HG03354 (cell line): Measurements from ENCODE around the gene EXOC4.
"Not testable (repeated sequence)": the region's sequence is repeated elsewhere in the genome, so short reads cannot be mapped to it uniquely, and the experiment has no call there.

Experiments
- ATAC-seq: cut with Tn5 transposase; IDR thresholded peaks from one replicate; pipeline ENCODE4 v1.9.1; 2021; ENCODE audit warnings: mild to moderate bottlenecking; ENCODE audit not compliant: unreplicated experiment, poor library complexity, severe bottlenecking

The EXOC4 gene

DNA sequence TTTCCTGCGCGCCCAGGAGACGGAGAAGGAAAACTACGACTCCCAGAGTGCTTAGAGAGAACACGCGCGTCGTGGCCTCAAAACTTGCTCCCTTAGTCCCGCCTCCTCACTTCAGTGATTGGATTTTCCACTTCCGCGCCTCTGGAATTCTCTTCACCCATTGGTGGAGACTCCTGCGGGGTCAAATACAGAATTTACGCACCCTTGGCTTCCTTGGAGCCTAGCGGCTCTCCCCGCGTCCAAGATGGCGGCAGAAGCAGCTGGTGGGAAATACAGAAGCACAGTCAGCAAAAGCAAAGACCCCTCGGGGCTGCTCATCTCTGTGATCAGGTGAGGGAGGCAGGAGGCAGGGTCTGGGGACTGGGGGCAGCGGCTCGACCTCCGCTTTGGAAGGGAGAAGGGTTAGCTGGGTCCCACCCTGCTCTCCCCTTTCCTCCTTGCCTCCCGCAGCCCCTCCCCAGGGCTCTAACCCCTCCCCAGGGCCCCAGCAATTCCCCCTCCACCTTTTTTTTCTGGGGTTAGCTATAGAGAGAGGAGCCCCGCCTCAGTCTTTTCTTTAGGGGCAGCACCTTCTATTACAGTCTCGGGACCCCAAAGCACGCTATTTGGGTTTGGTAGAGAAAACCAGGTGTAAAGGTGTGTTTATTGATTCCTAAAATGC lies at the start of gene EXOC4:
Gene EXOC4 (plus strand): TSS at position 221 of the 661 bp plus-strand sequence.
- ATAC-seq: peak; percentile 98

DNA sequence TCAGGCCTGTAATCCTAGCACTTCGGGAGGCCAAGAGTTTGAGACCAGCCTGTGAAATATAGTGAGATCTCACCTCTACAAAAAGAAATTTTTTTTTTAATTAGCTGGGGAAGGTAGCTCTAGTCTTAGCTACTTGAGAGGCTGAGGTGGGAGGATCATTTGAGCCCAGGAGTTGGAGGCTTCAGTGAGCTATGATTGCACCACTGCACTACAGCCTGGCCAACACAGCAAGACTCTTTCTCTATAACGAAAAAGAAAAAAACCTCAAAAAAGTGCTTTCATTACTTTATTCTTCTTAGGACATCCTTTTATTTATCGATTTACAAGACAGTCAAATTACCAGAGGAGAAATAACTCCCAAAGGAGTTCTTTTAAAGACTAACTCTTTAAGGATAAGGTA lies 49.4 kb upstream of the EXOC4 start:
- no peak for ATAC-seq

DNA sequence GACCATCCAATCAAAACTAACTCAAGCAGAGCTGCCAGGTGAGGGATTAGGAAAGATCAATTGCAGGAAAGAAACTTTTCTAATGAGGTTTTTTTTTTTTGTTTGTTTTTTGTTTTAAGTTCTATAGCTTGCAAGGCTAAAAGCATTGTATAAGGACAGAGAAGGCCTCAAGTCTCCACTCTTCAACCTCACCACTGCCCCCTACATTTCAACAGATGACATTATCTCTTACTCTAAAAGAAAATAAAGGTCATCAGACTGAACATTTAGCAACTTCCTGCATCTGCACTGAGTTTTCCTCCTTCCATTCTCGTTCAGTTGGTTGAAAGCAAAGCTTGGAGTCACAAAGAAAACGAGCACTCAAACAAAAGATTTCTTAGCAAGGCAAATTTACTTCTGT lies 45.2 kb upstream of the EXOC4 start:
- no peak for ATAC-seq

DNA sequence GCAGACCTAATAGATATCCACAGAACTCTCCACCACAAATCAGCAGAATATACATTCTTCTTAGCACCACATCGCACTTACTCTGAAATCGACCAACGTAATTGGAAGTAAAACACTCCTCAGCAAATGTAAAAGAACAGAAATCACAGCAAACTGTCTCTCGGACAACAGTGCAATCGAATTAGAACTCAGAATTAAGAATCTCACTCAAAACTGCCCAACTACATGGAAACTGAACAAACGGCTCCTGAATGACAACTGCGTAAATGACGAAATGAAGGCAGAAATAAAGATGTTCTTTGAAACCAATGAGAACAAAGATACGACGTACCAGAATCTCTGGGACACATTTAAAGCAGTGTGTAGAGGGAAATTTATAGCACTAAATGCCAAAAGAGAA lies 42.1 kb upstream of the EXOC4 start:
- not testable (repeated sequence) for ATAC-seq

DNA sequence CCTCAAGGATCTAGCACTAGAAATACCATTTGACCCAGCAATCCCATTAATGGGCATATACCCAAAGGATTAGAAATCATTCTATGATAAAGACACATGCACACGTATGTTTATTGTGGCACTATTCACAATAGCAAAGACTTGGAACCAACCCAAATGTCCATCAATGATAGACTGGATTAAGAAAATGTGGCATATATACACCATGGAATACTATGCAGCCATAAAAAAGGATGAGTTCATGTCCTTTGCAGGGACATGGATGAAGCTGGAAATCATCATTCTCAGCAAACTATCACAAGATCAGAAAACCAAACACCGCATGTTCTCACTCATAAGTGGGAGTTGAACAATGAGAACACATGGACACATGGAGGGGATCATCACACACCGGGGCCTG lies 39.1 kb upstream of the EXOC4 start:
- not testable (repeated sequence) for ATAC-seq

DNA sequence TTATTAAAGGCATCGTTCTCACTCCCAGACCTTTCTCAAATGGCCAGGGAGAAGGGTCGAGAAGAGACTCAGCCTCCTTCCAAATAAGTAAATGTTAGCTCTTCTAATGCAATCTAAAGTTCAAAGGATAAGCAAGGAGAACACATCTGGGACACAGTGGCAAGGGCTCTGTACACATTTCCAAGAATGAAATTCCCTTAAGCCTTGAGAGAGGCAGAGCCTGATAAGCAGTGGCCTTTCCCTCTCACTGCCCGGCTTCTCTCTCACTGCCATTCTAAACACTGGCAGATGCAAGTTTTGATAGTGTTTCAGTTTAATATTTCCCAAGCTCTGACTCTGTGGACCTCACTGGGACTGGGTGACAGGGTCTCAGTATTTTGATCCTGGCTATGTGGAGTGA lies 35.1 kb upstream of the EXOC4 start:
- no peak for ATAC-seq

DNA sequence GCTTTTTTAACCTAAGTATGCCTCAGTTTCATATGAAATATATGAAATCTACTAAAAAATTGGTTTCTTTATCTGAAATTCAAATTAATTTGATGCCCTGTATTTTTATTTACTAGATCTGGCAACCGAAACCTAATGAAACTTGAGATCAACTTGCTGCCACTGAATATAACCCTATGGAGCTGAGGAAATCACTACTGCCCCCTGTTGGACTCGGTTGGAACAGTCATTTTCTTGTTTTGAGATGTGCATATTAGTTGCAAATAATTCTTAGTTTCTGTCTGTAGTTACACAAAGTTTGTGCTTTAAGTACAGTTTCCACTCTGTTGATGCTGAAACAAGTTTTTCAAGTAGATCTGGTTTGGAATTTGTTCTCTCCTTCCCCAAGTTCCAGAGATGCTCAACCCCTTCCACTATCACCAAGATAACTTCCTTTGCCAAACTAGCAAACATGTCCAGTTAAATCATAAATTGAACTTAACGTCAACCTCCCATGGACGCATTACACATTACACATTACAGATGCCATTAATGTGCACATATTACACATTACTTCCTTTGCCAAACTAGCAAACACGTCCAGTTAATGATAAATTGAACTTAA lies 22.2 kb upstream of the EXOC4 start:
- ATAC-seq: no peak

DNA sequence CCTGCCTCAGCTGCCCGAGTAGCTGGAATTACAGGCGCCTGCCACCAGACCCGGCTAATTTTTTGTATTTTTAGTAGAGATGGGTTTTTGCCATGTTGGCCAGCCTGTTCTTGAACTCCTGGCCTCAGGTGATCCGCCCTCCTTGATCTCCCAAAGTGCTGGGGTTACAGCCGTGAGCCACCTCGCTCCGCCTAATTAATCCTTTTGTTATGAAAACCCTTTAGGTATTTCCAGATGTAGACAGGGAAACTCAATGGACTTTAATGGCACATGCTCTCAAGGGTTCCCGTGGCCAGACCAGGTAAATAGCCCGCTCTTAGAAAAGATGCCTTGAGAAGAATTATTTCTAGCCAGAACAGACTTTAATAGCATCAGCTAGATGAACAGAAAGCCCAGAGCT lies 19.7 kb upstream of the EXOC4 start:
- ATAC-seq: no peak

DNA sequence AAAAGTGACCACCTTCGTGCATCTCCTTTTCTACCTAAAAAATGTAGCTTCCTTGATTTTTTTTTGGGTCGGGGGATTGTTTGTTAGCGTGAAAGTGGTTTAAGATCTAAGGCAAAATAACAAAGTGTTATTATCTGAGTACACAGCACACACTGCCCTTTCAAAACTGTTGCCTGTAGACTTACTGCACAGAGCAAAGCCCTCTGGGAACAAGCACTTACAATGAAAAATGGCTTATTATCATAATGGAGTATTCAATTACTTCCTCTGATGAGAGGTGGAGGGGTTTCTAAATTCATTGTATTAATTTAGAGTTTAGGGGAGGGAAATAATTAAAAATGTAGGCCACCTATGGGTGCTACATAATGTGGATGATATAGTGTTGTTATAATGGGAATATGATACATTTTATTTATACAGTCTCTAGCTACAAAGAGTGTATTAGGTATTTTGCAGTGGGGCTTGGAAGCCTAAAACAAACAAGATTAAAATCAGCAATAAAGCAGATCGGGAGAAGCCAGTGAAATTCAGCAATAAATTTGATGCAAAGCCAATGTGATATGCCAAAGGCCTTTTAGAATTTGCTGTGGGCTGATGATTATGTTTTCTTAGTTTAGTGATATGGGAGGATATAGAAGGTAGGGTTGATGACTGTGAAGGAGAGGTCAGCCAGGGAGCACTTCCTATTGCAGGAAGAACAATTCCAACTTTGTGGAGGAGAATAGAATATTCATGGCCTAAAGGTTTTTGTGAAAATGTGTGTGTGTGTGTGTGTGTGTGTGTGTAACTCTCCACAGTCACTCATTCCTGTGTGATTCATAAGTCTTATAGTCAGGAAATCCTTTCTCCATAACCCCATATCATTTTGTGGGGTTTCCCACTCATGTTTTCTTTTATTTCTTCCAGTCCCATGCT lies 17.7 kb upstream of the EXOC4 start:
- ATAC-seq: no peak

DNA sequence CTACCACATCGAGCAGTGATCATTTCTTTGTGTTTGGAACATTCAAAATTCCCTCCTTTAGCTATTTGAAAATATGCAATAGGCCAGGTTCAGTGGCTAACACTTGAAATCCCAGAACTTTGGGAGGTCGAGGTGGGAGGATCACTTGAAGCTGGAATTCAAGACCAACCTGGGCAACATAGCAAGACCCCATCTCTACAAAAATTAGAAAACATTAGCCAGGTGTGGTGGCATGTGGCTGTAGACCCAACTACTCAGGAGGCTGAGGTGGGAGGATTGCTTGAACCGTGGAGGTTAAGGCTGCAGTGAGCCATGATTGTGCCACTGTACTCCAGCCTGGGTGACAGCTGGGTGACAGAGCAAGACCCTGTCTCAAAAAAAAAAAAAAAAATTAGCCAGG lies 15.3 kb upstream of the EXOC4 start:
- no peak for ATAC-seq

DNA sequence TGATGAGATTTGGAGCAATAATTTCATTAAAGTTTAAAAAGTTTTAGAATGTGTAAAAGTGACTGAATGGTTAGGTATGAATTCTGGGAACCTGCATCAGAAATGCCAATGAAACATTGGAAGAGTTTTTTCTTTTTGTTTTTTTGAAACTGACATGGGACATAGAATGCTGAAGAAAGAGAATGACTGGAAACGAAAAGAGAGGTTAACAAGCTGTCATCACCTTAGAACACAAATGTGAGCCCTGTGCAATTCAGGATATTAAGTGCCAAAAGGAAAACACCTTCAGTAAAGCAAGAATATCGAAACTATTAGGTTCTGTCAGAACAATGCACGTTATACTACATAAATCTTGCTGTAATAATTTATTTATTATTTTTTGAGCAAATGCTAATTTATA lies 12.6 kb upstream of the EXOC4 start:
- ATAC-seq: no peak

DNA sequence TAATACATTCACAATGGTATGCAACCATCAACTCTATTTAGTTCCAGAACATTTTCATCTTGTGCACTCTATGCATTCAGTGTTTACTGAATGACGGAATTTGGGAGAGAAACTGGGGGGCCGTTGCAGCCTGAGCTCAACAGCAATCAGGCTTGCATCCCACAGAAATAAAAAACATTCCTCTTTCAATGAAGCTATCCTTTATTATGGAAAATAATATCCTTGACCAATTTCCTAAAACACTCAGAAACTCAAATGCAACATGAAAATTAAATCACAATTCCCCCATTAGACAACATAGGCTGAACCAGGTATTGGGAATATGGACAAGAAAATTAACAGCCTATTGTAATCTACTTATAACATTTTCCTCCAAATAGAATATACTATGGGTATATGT lies 6.3 kb upstream of the EXOC4 start:
- no peak for ATAC-seq

DNA sequence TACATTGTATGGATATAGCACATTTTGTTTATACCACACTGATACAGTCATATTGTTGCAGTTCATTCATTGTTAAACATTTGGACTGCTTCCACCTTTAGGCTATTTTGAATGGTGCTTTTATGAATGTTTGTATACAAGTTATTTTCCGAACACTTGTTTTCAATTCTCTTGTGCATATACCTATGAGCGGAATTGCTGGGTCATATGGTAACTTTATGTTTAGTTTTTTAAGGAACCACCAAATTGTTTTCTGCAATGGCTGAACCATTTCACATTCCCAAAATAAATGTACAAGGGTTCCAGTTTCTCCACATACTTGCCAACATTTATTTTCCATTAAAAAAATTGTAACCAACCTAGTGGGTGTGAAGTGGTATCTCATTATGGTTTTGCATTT lies 4.0 kb upstream of the EXOC4 start:
- ATAC-seq: no peak

DNA sequence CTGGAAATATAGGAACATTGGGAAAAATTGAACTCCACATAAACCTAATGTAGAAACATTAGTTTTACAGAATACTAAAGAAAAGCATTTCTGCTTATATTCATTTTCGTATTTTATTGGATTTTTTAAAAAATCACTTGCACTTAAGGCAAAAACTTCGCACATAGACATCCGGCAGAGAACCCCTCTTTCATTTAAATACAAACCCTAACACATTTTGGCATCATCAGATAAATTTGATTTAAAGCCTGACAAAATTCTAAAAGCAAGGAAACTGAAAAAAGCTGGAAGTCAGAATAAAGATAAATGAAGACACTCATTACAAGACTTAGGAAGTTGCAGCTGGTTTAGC lies 396 bp upstream of the EXOC4 start:
- ATAC-seq: no peak

DNA sequence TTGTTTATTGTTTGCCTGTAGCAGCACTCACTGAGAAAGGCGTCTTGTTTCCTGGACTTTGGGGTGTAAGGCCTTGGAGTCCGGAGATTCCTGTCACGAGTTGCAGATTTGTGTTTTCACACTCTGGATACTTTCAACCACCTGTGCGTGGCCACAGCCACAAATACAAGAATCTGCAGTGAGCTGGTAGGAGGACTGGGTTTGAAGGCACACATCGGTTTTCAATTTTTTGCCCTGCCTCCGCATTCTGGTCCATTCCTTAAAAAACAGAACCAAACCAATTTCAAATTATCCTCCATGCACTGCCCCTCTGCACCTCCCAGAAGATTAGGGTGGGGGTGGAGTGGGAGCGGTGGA lies 619 bp downstream of the EXOC4 start:
- ATAC-seq: peak; percentile 10

DNA sequence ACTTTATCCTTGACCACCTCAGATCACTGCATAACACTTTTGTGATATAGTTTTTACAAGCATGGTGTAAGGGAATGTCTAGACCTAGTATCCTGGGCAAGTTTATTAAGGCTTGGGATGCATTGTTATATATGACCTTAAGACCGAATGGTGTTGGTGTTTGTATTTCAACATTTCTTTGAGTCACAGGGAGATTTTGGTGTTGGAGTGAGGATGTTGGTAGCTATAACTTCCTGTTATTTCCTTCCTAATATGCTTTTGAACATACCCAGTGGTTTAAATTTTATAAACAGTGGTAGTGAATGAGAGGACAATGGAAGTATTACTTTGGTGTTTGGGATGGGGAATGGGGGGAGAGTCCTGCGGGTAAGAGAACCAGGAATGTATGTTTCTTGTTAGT lies 2.6 kb downstream of the EXOC4 start:
- ATAC-seq: no peak

DNA sequence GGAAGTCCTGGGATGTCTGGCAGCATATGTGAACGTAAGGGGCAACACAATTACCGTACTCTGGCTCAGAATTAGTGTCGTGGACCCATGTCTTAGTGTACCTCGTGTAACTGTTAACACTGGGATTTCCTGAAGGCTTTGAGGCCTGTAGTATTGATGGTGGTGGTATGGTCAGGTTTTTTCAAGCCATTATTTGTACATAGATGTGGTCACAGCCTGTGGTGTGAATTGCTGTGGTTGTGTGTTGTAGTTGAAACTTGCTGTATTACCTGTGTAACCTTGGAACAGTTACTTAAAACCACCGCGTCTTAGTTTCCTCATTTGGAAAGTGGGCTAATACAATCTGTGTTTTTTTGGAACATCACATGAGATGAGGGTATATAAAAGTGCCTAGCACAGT lies 5.3 kb downstream of the EXOC4 start:
- ATAC-seq: no peak

DNA sequence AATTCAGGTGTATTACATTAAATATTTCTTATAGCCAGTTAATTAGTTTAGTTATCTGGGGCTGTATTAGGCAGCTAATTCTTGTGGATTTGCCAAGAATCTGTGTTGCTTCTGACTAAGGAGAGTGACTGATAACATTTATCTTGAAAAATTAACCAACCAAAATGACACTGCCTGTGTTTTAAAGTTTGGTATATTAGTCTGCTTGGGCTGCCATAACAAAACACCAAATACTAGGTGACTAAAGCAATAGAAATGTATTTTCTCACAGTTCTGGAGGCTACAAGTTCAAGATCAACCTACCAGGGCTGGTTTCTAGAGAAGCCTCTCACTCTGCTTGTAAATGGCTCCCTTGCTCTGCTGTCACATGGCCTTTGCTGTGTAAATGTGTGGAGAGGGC lies 12.9 kb downstream of the EXOC4 start:
- ATAC-seq: no peak

DNA sequence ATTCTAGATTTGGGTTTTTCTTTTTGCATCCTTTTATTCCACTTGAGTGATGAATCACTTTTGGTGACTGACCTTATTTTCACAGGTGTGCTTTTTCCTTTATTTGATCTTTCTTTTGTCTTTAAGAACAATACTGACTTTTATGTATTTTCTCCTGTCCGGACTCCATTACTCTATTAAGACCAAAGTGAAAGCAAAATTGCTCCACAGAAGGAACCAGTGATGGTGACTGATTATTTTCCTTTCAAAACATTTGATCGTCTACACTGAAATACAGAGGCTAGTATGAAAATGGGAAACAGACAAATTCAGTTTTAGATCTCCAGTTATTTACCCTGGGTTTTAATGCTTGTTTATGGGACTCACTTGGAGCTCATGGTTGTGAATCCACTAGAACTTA lies 15.5 kb downstream of the EXOC4 start:
- ATAC-seq: no peak

DNA sequence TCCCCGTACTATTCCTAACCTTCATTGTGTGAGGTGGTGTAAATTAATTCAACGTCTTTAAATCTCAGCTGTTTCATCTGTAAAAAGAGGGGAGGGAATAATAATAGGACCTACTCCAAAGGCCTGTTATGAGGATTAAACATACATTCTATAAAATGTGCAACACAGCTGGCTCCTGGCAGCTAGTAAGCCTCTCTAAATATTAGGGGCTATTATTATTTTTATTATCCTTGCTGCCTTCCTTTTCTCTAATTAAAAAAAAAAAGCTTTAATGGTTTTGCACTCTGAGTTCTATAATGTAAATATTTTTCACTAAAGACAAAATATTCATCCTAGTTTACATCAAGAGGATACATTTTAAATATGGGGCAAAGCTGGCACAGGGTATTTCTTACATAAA lies 19.5 kb downstream of the EXOC4 start:
- no peak for ATAC-seq

DNA sequence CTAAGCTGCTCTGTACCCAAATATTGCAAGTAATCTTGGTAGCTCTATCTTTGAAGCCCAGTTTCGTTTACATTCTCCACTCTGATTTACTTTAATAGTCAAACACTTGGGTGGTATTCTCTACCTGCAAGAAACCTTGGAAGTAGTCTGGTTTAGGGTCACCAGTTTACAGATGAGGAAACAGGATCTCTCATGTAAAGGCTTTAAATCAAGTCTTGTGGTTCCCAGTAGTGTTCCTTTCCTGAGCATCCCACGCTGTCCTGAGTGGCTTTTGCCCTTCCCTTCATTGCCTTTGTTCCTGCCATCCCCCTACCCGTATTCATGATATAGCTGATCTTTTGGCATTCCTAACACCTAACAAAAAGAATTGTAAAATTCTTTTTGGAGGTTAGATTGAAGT lies 20.3 kb downstream of the EXOC4 start:
- ATAC-seq: no peak
